Inflammatory macrophage (primary cell): Measurements from ENCODE around the gene DLX1.
A peak's percentile ranks its signal among the peaks of the same experiment; 100 is the strongest.
"Not testable (repeated sequence)": the region's sequence is repeated elsewhere in the genome, so short reads cannot be mapped to it uniquely, and the experiment has no call there.

ENCODE experiments used
- DNase-seq, 2 donors: peaks; one replicate each; pipeline ENCODE4 v3.0.0-alpha.2; 2020 to 2022

DLX1 gene

DNA sequence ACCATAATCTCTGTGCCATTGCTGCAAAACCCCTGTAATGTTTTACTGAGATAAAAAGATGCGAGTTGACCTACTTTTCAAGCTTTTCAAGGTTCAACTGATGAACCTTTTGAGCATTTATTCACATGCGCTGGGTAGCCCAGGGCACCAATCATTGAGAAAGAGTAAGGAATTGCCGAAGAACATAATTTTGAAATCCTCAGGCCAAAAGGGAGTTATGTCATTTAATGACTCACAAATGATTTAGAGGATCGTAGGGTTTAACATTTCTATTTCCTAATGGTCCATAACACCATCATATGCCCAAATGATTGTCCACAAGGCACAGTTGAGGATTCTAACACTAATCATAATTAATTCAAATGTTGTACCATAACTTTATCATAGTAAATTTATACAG is 20.2 kb upstream of the DLX1 start:
- DNase-seq = peak; percentile 54 to 71

DNA sequence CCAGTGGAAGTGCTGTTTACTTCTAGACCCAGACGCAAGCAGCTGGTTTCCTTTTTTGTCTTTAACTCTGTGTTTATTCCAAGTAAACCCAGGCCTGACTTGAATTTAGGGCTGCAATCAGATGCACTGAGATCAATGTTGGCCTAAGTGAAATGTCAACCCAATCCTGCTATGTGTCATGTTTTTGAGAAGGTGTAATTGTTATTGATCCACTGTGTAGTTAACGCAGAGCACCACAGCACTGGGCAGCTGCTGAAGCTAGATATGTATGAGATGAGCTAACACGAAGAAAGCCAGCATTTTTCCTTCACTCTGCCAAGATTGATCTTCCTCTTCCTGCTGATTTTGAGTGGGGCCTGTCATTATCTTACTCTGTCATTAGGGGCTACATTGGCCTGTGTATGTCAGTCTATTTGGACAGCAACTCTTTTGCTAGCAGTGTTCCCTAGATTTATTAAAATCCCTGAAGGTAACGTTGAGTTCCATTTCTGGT is 18.9 kb upstream of the DLX1 start:
- no peak for DNase-seq

DNA sequence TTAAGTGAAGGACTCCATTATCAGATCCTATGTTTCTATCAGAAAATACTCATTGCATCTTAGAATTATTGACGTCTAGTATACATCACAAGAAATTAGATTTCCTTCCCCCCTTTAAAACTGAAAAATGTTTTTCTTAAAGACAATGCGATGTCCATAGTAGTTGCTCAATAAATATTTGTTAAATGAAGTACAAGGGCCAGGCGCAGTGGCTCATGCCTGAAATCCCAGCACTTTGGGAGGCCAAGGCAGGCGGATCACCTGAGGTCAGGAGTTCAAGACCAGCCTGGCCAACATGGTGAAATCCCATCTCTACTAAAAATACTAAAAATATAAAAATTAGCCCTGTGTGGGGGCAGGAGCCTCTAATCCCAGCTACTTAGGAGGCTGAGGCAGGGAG is 17.4 kb upstream of the DLX1 start:
- not testable (repeated sequence) for DNase-seq

DNA sequence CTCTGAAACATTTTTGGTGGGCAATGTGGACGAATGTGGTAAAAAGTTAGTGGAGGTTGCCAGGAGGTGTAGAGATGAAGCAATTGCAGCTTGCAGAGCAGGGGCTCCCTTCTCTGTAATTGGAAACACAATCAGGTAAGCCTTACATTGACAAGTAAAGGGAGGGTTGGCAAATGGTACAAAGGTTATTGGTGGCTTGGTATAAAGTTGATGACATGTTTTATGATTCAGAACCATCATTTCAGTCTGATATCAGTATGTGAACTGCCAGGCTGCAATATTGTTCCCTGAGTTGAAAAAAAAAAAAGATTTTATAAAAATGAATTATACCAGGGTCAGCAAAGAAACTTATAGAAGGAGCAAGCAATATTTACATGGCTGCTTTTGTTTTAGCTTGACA is 14.4 kb upstream of the DLX1 start:
- DNase-seq = no peak

DNA sequence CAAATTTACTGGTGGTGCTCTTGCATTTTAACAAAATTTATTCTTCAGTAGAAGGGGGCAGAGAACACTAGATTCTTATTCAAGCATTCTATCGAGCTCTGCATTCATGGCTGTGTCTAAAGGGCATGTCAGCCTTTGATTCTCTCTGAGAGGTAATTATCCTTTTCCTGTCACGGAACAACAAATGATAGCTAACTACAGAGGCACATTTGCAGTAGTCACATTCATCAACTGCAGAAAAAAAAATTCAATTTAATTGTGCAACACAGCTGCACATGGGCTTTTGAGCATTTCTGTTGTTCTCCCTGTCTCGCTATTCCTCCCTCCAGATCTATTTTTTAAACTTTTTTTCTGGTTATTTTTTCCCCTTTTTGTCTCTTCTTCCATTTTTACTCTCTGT is 13.0 kb upstream of the DLX1 start:
- DNase-seq = no peak

DNA sequence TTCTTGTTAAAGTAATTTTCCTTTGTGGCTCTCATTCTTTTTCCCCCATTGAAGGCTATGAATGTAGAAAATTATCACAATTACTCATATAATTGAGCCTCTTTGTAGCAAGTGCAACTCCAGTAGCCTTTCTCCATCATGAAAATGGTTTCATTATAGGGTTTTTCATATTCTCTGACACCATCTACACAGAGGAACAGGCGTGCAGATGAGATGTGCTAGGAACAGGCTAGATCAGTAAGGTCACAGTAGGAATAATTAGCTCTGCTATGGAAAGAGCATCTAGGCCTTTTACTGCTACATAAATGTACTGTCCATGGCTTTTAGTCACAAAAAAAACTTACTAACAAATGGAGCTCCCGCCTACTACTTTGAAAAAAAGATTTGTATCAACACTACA is 12.6 kb upstream of the DLX1 start:
- DNase-seq = no peak

DNA sequence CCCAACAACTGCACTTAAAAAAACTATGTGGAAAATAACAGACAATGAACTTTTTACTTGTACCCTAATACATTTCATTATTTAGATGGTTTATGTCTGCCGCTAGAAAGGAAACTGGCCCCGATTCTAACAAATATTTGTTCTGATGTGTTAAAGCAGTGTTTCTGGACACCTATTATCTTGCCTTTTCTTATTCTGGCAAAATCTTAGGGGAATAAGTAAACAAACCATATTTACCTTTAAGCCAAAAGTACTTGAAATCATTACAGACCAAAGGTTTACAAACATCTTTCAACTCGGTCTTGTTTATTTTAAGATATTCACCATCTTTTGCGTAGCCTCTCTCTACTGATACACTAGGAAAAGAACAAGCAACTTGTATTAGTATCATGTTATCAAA is 11.8 kb upstream of the DLX1 start:
- DNase-seq = no peak

DNA sequence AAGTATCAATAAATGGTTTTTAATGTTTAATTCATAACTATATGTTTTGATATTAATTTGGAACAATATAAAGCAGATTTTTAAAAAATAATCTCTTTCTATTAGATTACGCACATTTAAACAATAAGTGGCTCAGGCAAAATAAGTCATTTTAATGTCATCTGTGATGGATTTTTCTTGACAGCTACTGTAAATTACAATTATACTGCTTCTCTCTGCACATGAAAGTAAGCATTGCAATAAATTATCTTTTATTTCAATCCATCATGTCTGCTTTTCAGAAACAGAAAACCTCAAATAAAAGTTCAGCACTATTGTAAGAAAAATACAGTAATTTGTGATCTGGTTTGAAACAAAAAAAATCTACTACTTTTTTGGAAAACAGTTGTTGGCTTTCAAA is 11.1 kb upstream of the DLX1 start:
- DNase-seq = no peak

DNA sequence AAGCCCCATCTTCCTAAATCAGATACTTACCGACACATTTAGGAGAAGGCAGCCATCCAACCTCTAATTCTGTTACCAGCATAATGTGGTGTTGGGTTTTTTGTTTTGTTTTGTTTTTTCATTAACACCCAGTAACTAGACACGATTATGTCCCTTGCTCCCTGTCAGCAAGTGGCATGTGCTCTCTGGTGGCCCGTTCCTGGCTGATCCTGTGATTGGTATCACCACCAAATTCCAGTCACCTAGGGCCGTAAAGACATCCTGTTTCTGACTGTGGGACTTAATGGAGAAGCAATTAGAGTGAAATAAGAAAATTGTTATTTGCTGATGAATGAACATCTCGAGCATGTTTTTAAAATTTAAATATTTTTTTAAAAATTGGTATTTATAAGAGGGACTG is 5.9 kb upstream of the DLX1 start:
- no peak for DNase-seq

DNA sequence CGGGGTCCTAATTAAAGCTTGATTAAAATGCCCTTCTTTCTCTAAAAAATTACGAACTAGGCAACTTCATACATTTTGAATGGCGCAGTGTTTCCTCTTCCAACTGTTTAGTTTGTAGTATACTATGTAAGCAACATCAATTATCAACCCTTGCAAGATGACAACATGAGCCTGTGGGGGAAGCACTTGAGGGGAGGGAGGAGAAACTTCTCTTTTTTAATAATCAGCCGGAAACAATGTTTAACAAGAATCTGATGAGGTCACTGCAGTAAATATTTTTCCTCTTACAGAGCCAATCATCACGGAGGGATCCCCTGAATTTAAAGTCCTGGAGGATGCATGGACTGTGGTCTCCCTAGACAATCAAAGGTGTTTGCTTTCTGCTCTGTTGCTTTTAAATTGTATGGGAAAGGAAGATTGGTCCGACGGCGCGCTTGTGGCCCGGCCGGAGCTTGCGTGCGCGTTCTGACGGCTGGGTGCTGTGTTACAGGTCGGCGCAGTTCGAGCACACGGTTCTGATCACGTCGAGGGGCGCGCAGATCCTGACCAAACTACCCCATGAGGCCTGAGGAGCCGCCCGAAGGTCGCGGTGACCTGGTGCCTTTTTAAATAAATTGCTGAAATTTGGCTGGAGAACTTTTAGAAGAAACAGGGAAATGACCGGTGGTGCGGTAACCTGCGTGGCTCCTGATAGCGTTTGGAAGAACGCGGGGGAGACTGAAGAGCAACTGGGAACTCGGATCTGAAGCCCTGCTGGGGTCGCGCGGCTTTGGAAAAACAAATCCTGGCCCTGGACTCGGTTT is 5.3 kb upstream of the DLX1 start:
- DNase-seq = peak; percentile 76 to 80

DNA sequence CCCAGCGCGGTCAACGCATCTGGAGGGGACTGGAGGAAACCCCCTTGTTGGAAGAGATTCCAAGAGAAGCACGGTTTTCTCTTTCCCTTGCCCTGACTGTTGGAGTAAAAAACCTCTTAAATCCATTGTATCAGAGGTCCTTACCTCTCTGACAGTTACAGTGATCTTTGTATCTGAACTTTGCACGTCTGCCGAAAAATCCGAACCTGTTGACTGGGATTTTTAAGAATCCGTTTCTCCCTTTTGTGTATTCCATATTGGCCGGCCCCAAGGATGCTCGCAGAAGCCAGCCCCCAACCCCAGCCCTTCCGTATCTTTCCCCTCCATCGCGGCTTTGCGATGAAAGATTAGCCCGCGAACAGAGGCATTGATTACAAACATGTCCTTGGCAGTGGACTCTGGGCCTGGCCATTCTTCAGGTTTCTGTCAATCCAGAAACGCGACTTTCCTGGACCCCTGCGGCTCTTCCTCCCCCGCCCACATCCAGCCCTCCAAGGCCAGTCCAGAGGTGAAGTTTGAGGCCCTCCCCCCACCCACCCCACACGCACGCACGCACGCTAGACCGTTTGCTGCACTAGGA is 4.6 kb upstream of the DLX1 start:
- DNase-seq = no peak

DNA sequence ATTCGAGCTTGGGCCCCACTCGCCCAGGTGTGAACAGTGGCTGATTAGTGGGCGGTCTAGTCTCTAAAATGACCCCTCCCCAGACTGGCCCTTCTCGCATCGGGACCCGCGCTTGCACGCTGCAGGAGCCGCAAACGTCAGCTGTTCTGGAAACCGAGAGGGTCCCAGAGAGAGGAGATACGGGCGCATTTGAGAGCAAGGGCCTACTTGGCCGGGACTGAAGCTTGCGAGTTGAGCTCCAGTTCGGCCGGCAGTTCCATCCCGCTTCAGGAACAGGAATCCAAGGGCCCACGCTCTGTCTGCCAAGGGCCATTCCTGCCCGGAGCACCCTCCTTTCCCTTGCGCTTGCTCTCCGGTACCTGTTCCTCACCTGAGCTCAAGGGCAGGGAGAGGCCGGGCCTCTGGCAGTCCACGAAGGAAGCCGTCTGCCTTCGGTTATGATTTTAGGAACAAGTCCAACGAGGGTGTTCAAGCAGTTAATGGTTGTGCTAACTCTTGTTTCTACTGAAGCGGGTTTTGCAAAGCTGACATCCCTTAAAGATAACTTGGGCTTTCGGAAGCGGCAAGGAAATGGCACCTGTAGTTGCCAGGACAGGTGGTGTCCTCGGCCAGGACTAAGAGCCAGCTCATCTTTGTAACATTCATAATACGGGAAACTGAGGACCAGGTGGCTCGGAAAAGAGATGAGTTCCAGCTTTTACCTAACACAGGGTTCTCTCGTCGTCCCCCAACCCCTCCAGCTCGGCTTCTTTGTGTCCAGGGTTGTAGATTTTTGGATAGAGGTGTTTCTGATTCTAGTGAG is 3.9 kb upstream of the DLX1 start:
- DNase-seq = no peak

DNA sequence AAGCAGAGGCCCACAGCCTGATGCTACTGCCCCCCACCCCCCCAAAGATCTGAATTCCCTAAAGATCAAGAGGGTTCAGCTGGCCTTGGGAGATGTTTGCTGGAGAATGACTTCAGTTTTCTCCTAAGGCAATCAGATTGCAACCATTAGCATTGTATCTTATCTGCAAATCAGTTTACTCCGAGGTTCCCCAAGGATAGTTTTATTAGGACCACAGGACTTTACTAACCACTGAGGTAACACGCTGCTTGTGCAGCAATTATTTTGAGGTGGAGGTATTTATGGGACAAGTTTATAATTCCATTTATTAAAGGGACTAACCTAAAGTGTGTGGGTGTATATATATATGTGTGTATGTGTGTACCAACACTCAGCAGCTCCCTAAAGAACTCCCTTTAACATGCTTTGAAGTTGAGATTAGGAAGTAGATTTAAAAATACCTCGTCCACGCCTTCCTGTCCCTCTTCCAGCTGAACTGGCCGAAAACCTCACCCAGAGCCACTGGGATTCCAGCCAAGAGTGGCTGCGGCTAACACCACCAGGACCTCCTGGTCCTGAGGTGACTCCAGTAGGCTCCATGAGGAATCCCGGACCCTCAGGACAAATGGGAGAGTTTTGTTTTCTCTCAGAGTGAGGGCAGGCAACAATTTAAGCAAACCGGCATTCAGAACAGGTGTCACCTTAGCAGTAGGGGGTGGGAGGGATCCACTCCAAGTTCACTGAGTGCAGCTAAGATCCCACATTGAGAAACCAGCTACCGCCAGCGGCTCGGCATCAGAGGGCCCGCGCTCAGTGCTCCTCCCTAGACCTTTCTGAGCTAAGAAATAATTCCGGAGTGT is 3.0 kb upstream of the DLX1 start:
- DNase-seq = no peak

DNA sequence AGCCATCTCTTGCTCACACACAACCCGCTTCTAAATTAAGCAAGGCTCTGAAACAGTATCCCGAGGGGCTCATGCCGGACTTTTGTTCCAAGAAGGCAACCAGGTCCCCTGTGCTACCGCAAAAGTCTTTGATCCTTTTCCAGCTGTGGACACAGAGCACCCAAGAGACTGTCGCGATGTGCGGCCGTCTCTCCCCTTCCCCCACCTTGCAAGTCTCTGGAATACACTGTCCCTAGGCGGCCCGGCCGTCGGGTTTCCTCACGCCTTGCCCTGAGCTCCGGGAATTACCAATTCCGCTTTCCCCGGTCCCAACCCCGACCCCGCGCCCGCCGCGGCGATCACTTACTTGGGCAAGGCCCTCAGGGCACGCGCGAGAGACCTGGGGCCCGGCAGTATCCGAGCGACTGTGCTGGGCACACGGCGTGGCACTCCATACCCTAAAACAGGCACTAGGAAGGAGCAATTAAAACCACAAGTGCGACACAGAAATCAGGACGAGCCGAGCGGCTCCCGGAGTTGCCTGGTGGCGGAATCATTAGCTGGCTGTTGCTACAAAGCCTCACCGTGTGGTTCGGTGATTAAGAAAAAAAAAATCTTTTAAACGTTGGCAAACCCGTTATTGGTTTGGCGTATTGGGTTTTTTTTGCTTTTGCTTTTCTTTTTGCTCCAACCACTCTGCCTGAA is 2.2 kb upstream of the DLX1 start:
- no peak for DNase-seq

DNA sequence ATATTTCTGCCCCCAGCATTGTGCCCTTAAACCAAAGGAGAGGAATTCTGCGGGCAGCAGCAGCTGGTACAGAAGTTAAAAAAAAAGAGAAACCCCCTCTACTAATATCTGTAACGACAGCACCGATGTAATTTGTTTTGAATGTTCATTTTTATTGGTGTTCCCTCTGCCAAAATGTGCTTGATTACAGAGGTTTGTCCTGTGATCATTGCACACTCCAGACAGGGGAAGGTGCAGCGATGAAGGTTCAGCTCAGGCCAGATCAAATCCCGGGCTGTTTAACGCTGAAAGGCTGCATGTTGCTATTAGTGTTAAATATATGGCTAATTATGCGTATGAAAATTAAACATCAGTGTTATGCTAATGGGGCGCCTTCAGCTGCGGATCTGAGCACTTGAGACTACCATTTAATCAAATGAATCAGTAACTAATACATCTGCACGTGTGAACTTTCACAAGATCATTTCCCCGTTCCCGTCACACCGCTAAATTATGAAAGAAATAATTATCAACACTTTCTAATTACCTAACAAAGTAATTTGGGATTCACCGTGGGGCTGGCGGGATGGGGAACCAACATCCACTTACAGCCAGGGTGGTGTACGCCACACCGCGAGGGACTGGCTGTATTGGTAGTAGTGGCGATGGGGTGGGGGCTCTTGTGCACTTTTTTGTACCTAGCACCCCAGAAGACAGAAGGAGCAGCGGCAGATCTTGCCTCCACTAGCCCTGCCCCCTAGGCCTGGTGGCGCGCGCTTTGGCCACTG is 1.5 kb upstream of the DLX1 start:
- DNase-seq = no peak

DNA sequence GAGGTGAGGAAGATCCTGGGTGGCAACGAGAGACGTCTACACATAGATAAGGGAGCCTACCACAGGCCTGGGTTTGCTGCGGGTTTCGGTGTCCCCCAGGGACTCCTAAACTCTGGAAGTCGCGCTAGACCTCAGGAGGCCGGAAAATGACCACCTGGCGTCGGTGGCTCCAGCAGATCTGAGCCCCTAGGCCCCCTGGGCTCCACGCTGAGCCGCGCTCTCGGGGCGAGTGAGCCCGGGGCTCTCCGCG is 987 bp upstream of the DLX1 start:
- DNase-seq = no peak

DNA sequence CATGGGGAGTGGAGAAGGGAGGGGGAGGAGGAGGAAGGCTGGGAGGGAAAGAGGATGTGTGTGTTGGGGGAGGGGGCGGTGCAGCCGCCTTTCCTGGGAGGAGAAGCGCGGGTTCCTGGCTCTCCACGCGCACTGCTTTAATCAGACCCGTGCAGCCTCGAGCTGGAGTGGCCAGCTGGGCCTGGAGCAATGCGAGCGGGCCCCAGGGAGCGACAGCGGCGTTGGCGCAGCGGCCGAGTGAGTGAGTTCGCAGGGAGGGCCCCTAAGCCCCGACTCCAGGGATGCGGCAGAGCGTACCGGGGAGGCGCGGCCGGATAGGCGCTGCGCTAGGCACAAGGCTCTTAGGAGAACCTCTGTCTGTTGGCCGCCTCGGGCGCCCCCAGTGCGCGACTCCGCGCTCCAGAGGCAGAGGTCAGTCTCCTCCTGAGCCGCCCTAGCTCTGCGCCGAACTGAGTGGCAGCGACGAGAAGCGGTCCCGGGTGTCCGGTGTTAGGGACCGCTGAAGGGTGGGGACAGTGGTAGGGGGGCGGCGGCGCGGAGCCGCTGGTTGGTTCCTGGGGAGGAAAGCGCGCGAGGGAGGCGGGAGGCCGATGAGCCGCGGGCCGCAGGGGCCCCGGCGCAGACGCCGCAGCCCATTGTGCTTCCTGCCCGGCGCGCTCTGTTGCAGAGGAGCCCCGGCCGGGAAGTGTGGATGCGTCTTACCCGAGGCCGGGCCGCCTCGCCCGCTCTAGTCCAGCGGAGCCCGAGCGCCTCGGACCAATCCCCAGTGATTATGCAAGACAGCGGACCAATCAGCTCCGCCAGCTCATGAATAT is 455 bp upstream of the DLX1 start:
- peak; percentile 86 to 91 for DNase-seq

DNA sequence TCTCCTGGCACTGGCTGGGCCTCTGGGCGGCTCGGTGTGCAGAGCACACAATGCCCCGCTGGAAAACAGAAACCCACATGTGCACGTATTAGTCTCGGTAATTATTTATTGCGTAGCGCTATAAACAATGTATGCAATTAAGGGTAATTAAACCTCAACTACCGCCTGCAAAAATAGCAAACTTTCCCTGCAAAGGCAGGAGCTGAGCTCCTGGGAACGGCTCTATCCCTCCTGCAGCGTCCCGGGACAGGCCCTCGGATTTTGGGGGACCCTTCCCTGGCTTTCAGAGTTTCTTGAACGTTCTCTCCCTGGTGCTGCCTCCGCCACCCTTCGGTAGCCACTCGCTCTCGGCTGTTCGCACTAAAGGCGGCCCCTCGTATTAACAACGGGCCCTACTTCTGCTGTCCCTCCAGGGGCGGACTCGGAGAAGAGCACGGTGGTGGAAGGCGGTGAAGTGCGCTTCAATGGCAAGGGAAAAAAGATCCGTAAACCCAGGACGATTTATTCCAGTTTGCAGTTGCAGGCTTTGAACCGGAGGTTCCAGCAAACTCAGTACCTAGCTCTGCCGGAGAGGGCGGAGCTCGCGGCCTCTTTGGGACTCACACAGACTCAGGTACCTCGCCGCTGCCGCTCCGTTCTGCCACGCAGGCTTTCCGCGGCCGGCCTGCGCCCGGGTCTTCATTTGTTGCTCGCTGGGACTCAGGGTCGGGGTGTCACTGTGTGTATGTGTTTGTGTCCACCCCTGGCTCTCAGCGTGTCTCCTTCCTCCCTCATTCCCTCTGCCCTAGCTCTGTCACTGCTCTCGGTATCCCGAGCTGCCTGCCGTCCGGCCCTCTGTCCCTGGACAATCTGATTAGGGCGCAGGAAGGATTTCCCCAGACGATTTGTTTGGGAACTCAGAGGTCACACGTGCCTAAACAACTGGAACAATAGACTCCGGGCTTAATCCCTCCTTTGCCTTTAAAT is 1.2 kb downstream of the DLX1 start:
- DNase-seq = no peak

DNA sequence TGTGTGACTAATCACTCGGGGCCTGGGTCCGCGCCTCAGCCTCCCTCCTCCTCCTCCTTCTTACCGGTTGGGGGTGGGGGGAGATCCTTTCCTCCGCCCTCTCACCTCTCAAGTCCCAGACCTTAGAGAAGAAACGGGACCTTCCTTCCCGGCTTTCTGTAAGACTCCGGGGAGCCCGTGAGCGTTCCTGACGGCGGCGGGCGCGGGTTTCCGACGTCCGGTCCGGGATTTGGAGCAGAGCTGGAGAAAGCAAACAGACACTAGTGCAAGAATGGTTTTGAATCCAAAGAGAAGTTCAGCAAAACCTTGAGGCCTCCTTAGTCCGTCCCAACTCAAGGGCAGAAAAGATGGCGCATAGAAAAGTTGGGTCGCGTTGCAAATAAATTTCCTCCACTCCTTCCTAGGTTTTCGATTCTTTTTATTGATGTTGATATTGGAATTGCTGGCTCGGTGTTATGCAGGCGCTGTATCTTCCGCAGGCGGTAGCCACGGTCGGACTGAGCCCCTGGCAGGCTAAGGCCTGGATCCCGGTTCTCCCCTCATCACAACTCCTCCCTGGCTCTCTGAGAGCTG is 2.0 kb downstream of the DLX1 start:
- peak in 1 of 2 donors; percentile 0 for DNase-seq
